NCI-H2196 (cell line): ENCODE data around the gene PCDHA2.
"Not testable (repeated sequence)": the region's sequence is repeated elsewhere in the genome, so short reads cannot be mapped to it uniquely, and the experiment has no call there.

Experiments
- DNase-seq: peaks from one replicate; lab custom pipeline; 2025; ENCODE audit not compliant: unreplicated experiment; lab: John Stamatoyannopoulos, UW

The PCDHA2 gene

GRCh38 chr5:140794595-140795258 is at the start of gene PCDHA2:
Gene PCDHA2, plus strand, starts transcription at chr5:140794852.
- DNase-seq, result no peak

- no peak for DNase-seq
Measured at GRCh38 chr5:140753561-140753960, 41.1 kb upstream of the PCDHA2 start.

GRCh38 chr5:140764177-140764973 is 30.3 kb upstream of the PCDHA2 start:
- DNase-seq, result no peak

GRCh38 chr5:140767444-140767843 is 27.2 kb upstream of the PCDHA2 start:
- no peak for DNase-seq

GRCh38 chr5:140780512-140780911 is 14.1 kb upstream of the PCDHA2 start:
- no peak for DNase-seq

- peak; percentile 24 for DNase-seq
Measured at GRCh38 chr5:140785905-140786686, 8.6 kb upstream of the PCDHA2 start, which contains the start of gene PCDHA1. Gene PCDHA1, plus strand, starts transcription at chr5:140786140.

GRCh38 chr5:140787422-140787821 is 7.2 kb upstream of the PCDHA2 start:
- DNase-seq, result not testable (repeated sequence)

GRCh38 chr5:140787849-140788504 is 6.7 kb upstream of the PCDHA2 start:
- DNase-seq, result not testable (repeated sequence)

GRCh38 chr5:140791089-140791488 is 3.6 kb upstream of the PCDHA2 start:
- DNase-seq, result no peak

GRCh38 chr5:140795259-140795641 is 598 bp downstream of the PCDHA2 start:
- DNase-seq, result no peak

GRCh38 chr5:140796072-140796717 is 1.5 kb downstream of the PCDHA2 start:
- DNase-seq, result not testable (repeated sequence)

GRCh38 chr5:140796718-140797095 is 2.1 kb downstream of the PCDHA2 start:
- DNase-seq, result no peak

- DNase-seq, result peak; percentile 8
Measured at GRCh38 chr5:140800816-140801493, 6.3 kb downstream of the PCDHA2 start, which contains the start of gene PCDHA3. Gene PCDHA3, plus strand, starts transcription at chr5:140801057.

GRCh38 chr5:140801494-140801841 is 6.8 kb downstream of the PCDHA2 start:
- no peak for DNase-seq

- DNase-seq, result not testable (repeated sequence)
Measured at GRCh38 chr5:140802381-140802780, 7.7 kb downstream of the PCDHA2 start.

GRCh38 chr5:140802781-140803271 is 8.2 kb downstream of the PCDHA2 start:
- DNase-seq, result no peak

GRCh38 chr5:140806834-140807775 is 12.5 kb downstream of the PCDHA2 start, which contains the start of gene PCDHA4:
Gene PCDHA4, plus strand, starts transcription at chr5:140807068.
- DNase-seq, result no peak

- DNase-seq, result not testable (repeated sequence)
Measured at GRCh38 chr5:140808241-140808888, 13.7 kb downstream of the PCDHA2 start.
